ENCODE results near the gene BICDL1. TPM values are rescaled to one million over a fixed set of nuclear protein-coding genes. Genes with fewer than 3 reads are reported as not detected.

Gene BICDL1
- total and polyA plus RNA-seq, 2 donors (not counting 3 experiments of a cell fraction or from before 2014, with no cell fraction given): 0.19 TPM; not detected in 1

DNA sequence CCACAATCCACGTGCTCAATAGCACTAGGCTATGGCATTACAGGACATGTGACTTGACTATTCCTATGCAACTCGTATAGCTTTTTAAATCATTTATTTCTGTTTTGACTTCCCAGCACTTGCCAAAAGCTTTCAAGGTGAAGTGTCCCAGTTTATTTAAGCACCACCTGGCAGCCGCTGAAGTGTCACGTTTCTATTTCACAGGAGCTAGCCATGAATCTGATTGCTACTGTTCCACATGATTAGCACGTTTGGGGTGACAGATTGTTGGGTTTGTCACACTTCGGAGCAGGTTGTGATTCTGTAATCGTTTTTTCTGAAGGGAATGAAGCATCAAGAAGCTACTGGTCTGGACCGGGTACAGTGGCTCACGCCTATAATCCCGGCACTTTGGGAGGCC lies 39.9 kb upstream of the BICDL1 start:
- intact Hi-C loops (cut with micrococcal nuclease) (no loop called here), dilution Hi-C loops (cut with MboI; ENCODE audit: extremely low pct_ligation_motif_present, low sequenced_read_pairs) (no loop called here)
- Histone ChIP-seq H3K79me2 (ENCODE audit: control insufficient read depth, insufficient read depth, low read length) (no peaks in the 10 kb centered on the region), H2AFZ (ENCODE audit: low read depth, low read length) (no peak overlapping the region), H3K4me2 (ENCODE audit: insufficient read depth, low read length) (no peak overlapping the region), H3K9ac (replicated peaks; ENCODE audit: extremely low read depth, insufficient read depth, low read length) (no peak overlapping the region), H3K27me3 (ENCODE audit: control insufficient read depth in 2 of 2, insufficient read depth in 2 of 2, low read length in 2 of 2) (no peaks in the 10 kb centered on the region), H3K27ac (ENCODE audit: insufficient read depth, low read depth, low read length) (no peak overlapping the region), H3K9me3 (replicated peaks; ENCODE audit: control insufficient read depth, insufficient read depth, low read length) (no peaks in the 10 kb centered on the region), H3K9me1 (replicated peaks; ENCODE audit: control insufficient read depth, extremely low read depth, insufficient read depth, low read length) (no peaks in the 10 kb centered on the region), H3K4me3 (replicated peaks in 1 of 3; ENCODE audit: insufficient read depth in 1 of 3, low read depth in 1 of 3, low read length in 3 of 3) (no peak overlapping the region), H4K20me1 (replicated peaks; ENCODE audit: control insufficient read depth, extremely low read depth, insufficient read depth, low read length) (no peaks in the 10 kb centered on the region), H3K36me3 (ENCODE audit: control insufficient read depth in 2 of 2, extremely low read depth in 1 of 2, insufficient read depth in 2 of 2, low read length in 2 of 2) (no peaks in the 10 kb centered on the region), H3K4me1 (ENCODE audit: control insufficient read depth, extremely low read depth, insufficient read depth, low read length) (no peaks in the 10 kb centered on the region)
- CTCF ChIA-PET: interaction anchor here (1.4 kb wide), 1 partner anchor 10 kb away, joined by 4 read pairs; no protein-coding TSS in a partner anchor
- DNase-seq (ENCODE audit: low read depth, low spot score): no peak
- BruUV-seq (replicated peaks): no TSS peak
- POLR2A ChIA-PET: no interaction called here
- TF ChIP-seq, protein P1, sequence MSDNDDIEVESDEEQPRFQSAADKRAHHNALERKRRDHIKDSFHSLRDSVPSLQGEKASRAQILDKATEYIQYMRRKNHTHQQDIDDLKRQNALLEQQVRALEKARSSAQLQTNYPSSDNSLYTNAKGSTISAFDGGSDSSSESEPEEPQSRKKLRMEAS (IDR thresholded peaks at IDR 0.05; ENCODE audit: insufficient read depth, insufficient read length): no peak
- no peak for TF ChIP-seq FOS (IDR thresholded peaks at IDR 0.05; ENCODE audit: borderline replicate concordance, insufficient read depth, low read length)
- no peak for TF ChIP-seq POLR2A (IDR thresholded peaks at IDR 0.05; ENCODE audit: low read depth, low read length)
- TF ChIP-seq EZH2 (IDR thresholded peaks at IDR 0.05; ENCODE audit: borderline replicate concordance, low read depth, low read length, severe bottlenecking): no peak
- TF ChIP-seq POLR2AphosphoS5 (IDR thresholded peaks at IDR 0.05; ENCODE audit: insufficient read depth, low read depth, low read length): no peak
- no peak for TF ChIP-seq GATA2 (IDR thresholded peaks at IDR 0.05; ENCODE audit: insufficient read depth, insufficient read length, low read depth, low read length)
- TF ChIP-seq JUN (IDR thresholded peaks at IDR 0.05; ENCODE audit: borderline replicate concordance, insufficient read depth, insufficient read length, low read depth): no peak
- TF ChIP-seq MYC (IDR thresholded peaks at IDR 0.05; ENCODE audit: low read depth, low read length): no peak
- TF ChIP-seq CTCF (IDR thresholded peaks at IDR 0.05; ENCODE audit: extremely low read depth in 1 of 2, insufficient read depth in 1 of 2, low read depth in 1 of 2, low read length in 2 of 2): no peak
- FAIRE-seq: no peak

Measured in endothelial cell of umbilical vein (primary cell).